ENCODE measurements around the gene BAIAP2. TPM values are rescaled to one million over a fixed set of nuclear protein-coding genes. Genes with fewer than 3 reads are reported as not detected.

The BAIAP2 gene
- total and polyA plus RNA-seq, 2 donors from 2014 or later = 44.5 to 45.8 TPM

- no peak for DNase-seq
- no peak for FAIRE-seq
- no peak overlapping the region for H3K4me3 ChIP-seq (ENCODE audit: low read length in 3 of 3)
- no peaks in the 10 kb centered on the region for H3K9me3 ChIP-seq (ENCODE audit: control insufficient read depth in 2 of 3, insufficient read depth in 1 of 3, low read length in 3 of 3)
- intact Hi-C loops (cut with DNase I) = no loop called here
- H3K36me3 ChIP-seq (ENCODE audit: control insufficient read depth in 2 of 3, insufficient read depth in 3 of 3, low read length in 3 of 3) = no peaks in the 10 kb centered on the region
- H3K27ac ChIP-seq (ENCODE audit: low read depth in 2 of 2, low read length in 2 of 2) = no peak overlapping the region
- H3K27me3 ChIP-seq (ENCODE audit: control insufficient read depth, insufficient read depth, low read length) = no peaks in the 10 kb centered on the region
- H3K9ac ChIP-seq (ENCODE audit: low read length in 3 of 3) = no peak overlapping the region
- no peak for TF ChIP-seq CTCF (IDR thresholded peaks at IDR 0.05; ENCODE audit: borderline replicate concordance, extremely low read depth, insufficient read depth)
- no peaks in the 10 kb centered on the region for H3K4me1 ChIP-seq (ENCODE audit: control insufficient read depth in 2 of 3, insufficient read depth in 2 of 3, low read depth in 1 of 3, low read length in 3 of 3)
Measured at GRCh38 chr17:81127133-81127455, 92.1 kb downstream of the BAIAP2 start.

- intact Hi-C loops (cut with DNase I) = no loop called here
- H3K4me1 ChIP-seq (ENCODE audit: control insufficient read depth in 2 of 3, insufficient read depth in 2 of 3, low read depth in 1 of 3, low read length in 3 of 3) = no peaks in the 10 kb centered on the region
- H3K4me3 ChIP-seq (ENCODE audit: low read length in 3 of 3) = no peak overlapping the region
- DNase-seq (no peak), FAIRE-seq (no peak)
- H3K27me3 ChIP-seq (ENCODE audit: control insufficient read depth, insufficient read depth, low read length) = no peaks in the 10 kb centered on the region
- no peaks in the 10 kb centered on the region for H3K9me3 ChIP-seq (ENCODE audit: control insufficient read depth in 2 of 3, insufficient read depth in 1 of 3, low read length in 3 of 3)
- no peaks in the 10 kb centered on the region for H3K36me3 ChIP-seq (ENCODE audit: control insufficient read depth in 2 of 3, insufficient read depth in 3 of 3, low read length in 3 of 3)
- no peak for TF ChIP-seq CTCF (IDR thresholded peaks at IDR 0.05; ENCODE audit: borderline replicate concordance, extremely low read depth, insufficient read depth)
- H3K27ac ChIP-seq (ENCODE audit: low read depth in 2 of 2, low read length in 2 of 2) = no peak overlapping the region
- H3K9ac ChIP-seq (ENCODE audit: low read length in 3 of 3) = no peak overlapping the region
Measured at GRCh38 chr17:81127526-81128177, 92.7 kb downstream of the BAIAP2 start.

GRCh38 chr17:81128338-81128737 is 93.4 kb downstream of the BAIAP2 start:
- FAIRE-seq (no peak), DNase-seq (no peak)
- no peaks in the 10 kb centered on the region for H3K4me1 ChIP-seq (ENCODE audit: control insufficient read depth in 2 of 3, insufficient read depth in 2 of 3, low read depth in 1 of 3, low read length in 3 of 3)
- no peaks in the 10 kb centered on the region for H3K9me3 ChIP-seq (ENCODE audit: control insufficient read depth in 2 of 3, insufficient read depth in 1 of 3, low read length in 3 of 3)
- no peaks in the 10 kb centered on the region for H3K36me3 ChIP-seq (ENCODE audit: control insufficient read depth in 2 of 3, insufficient read depth in 3 of 3, low read length in 3 of 3)
- H3K27ac ChIP-seq (ENCODE audit: low read depth in 2 of 2, low read length in 2 of 2) = no peak overlapping the region
- H3K9ac ChIP-seq (ENCODE audit: low read length in 3 of 3) = no peak overlapping the region
- intact Hi-C loops (cut with DNase I) = no loop called here
- no peaks in the 10 kb centered on the region for H3K27me3 ChIP-seq (ENCODE audit: control insufficient read depth, insufficient read depth, low read length)
- no peak overlapping the region for H3K4me3 ChIP-seq (ENCODE audit: low read length in 3 of 3)
- no peak for TF ChIP-seq CTCF (IDR thresholded peaks at IDR 0.05; ENCODE audit: borderline replicate concordance, extremely low read depth, insufficient read depth)

GRCh38 chr17:81128774-81129173 is 93.8 kb downstream of the BAIAP2 start:
- no peak for DNase-seq
- Histone ChIP-seq H3K27me3 (ENCODE audit: control insufficient read depth, insufficient read depth, low read length) (no peaks in the 10 kb centered on the region), H3K9ac (ENCODE audit: low read length in 3 of 3) (no peak overlapping the region), H3K4me1 (ENCODE audit: control insufficient read depth in 2 of 3, insufficient read depth in 2 of 3, low read depth in 1 of 3, low read length in 3 of 3) (no peaks in the 10 kb centered on the region), H3K36me3 (ENCODE audit: control insufficient read depth in 2 of 3, insufficient read depth in 3 of 3, low read length in 3 of 3) (no peaks in the 10 kb centered on the region), H3K27ac (ENCODE audit: low read depth in 2 of 2, low read length in 2 of 2) (no peak overlapping the region), H3K9me3 (ENCODE audit: control insufficient read depth in 2 of 3, insufficient read depth in 1 of 3, low read length in 3 of 3) (no peaks in the 10 kb centered on the region), H3K4me3 (ENCODE audit: low read length in 3 of 3) (no peak overlapping the region)
- no peak for TF ChIP-seq CTCF (IDR thresholded peaks at IDR 0.05; ENCODE audit: borderline replicate concordance, extremely low read depth, insufficient read depth)
- intact Hi-C loops (cut with DNase I) = no loop called here
- FAIRE-seq = no peak

Data from kidney (tissue), 14 donors.